Measurements from ENCODE around the gene NCAPH2. TPM values are rescaled to one million over a fixed set of nuclear protein-coding genes. Genes with fewer than 3 reads are reported as not detected.

Gene NCAPH2
- total and polyA plus RNA-seq, 3 experiments from 2014 or later = 36.5 to 165 (median 155) TPM

- Mint-ChIP-seq H3K27ac (no peak overlapping the region), H3K4me1 (peaks cover 7 to 8% (median 7%) of the 10 kb centered on the region in 3 donors), H3K36me3 (no peaks in the 10 kb centered on the region), H3K27me3 (peaks cover 4 to 11% of the 10 kb centered on the region in 2 donors), H3K4me3 (peak overlapping the region in 1 of 7 donors; percentile 44), H3K9me3 (no peaks in the 10 kb centered on the region)
- Histone ChIP-seq H3K4me1 (ENCODE audit: insufficient read depth, low read length) (no peaks in the 10 kb centered on the region), H3K27ac (ENCODE audit: low read depth, low read length) (no peak overlapping the region), H3K9me3 (ENCODE audit: low read length) (no peaks in the 10 kb centered on the region), H3K36me3 (ENCODE audit: insufficient read depth, low read length) (no peaks in the 10 kb centered on the region), H3K4me3 (ENCODE audit: low read length) (no peak overlapping the region), H3K27me3 (ENCODE audit: insufficient read depth, low read length, poor library complexity, severe bottlenecking) (no peaks in the 10 kb centered on the region)
- POLR2A ChIA-PET = no interaction called here
- DNase-seq = no peak
- CTCF ChIA-PET = interaction anchor here (0.8 to 3.3 kb wide), 2 partner anchors 13 to 142 kb away, joined by 3 to 11 read pairs; no protein-coding TSS in a partner anchor
These were observed 23.8 kb upstream of the NCAPH2 start for GRCh38 chr22:50483977-50484853.

- no peaks in the 10 kb centered on the region for H3K36me3 ChIP-seq (ENCODE audit: insufficient read depth, low read length)
- Mint-ChIP-seq H3K36me3 (no peaks in the 10 kb centered on the region), H3K9me3 (no peaks in the 10 kb centered on the region), H3K4me1 (no peaks in the 10 kb centered on the region), H3K27me3 (peaks cover 4 to 11% of the 10 kb centered on the region in 2 donors), H3K27ac (peak overlapping the region in 1 of 8 donors; percentile 30), H3K4me3 (no peak overlapping the region)
- CTCF ChIA-PET = interaction anchor here (3.3 kb wide), 1 partner anchor 12 kb away, joined by 11 read pairs; no protein-coding TSS in a partner anchor
- no peak for DNase-seq
- no peaks in the 10 kb centered on the region for H3K27me3 ChIP-seq (ENCODE audit: insufficient read depth, low read length, poor library complexity, severe bottlenecking)
- peaks cover under 1% of the 10 kb centered on the region for H3K4me1 ChIP-seq (ENCODE audit: insufficient read depth, low read length)
- H3K27ac ChIP-seq (ENCODE audit: low read depth, low read length) = no peak overlapping the region
- no peak overlapping the region for H3K4me3 ChIP-seq (ENCODE audit: low read length)
- POLR2A ChIA-PET = no interaction called here
- no peaks in the 10 kb centered on the region for H3K9me3 ChIP-seq (ENCODE audit: low read length)
These were observed 22.5 kb upstream of the NCAPH2 start for GRCh38 chr22:50485221-50486131.

- no peaks in the 10 kb centered on the region for H3K9me3 ChIP-seq (ENCODE audit: low read length)
- peaks cover 8% of the 10 kb centered on the region for H3K4me1 ChIP-seq (ENCODE audit: insufficient read depth, low read length)
- H3K27ac ChIP-seq (ENCODE audit: low read depth, low read length) = no peak within 1 kb of the TSS
- no peaks in the 10 kb centered on the region for H3K36me3 ChIP-seq (ENCODE audit: insufficient read depth, low read length)
- Mint-ChIP-seq H3K4me3 (no peak within 1 kb of the TSS), H3K36me3 (no peaks in the 10 kb centered on the region), H3K4me1 (peaks cover 5 to 7% (median 6%) of the 10 kb centered on the region in 3 donors), H3K9me3 (no peaks in the 10 kb centered on the region), H3K27me3 (peaks cover 6 to 11% of the 10 kb centered on the region in 2 donors), H3K27ac (peak within 1 kb of the TSS in 2 of 8 donors; percentile 38 to 66)
- no peaks in the 10 kb centered on the region for H3K27me3 ChIP-seq (ENCODE audit: insufficient read depth, low read length, poor library complexity, severe bottlenecking)
- ChIA-PET POLR2A (no interaction called here), CTCF (interaction anchor here (3.3 kb wide), 1 partner anchor 11 kb away, joined by 11 read pairs; no protein-coding TSS in a partner anchor)
- no peak for DNase-seq
- no peak within 1 kb of the TSS for H3K4me3 ChIP-seq (ENCODE audit: low read length)
These were observed 21.3 kb upstream of the NCAPH2 start, which contains the start of gene MIOX for GRCh38 chr22:50486561-50487289. MIOX (plus strand) TSS chr22:50486859; CDS start chr22:50486898, 39 bp downstream.

- Histone ChIP-seq H3K27me3 (ENCODE audit: insufficient read depth, low read length, poor library complexity, severe bottlenecking) (no peaks in the 10 kb centered on the region), H3K4me1 (ENCODE audit: insufficient read depth, low read length) (peaks cover 8% of the 10 kb centered on the region), H3K36me3 (ENCODE audit: insufficient read depth, low read length) (no peaks in the 10 kb centered on the region), H3K4me3 (ENCODE audit: low read length) (no peak overlapping the region), H3K9me3 (ENCODE audit: low read length) (no peaks in the 10 kb centered on the region), H3K27ac (ENCODE audit: low read depth, low read length) (no peak overlapping the region)
- H3K36me3 Mint-ChIP-seq = no peaks in the 10 kb centered on the region
- H3K4me3 Mint-ChIP-seq = no peak overlapping the region
- H3K27ac Mint-ChIP-seq = peak overlapping the region in 1 of 8 donors; percentile 38
- ChIA-PET CTCF (no interaction called here), POLR2A (no interaction called here)
- peaks cover 5 to 7% (median 6%) of the 10 kb centered on the region in 3 donors for H3K4me1 Mint-ChIP-seq
- H3K27me3 Mint-ChIP-seq = peaks cover 6 to 11% of the 10 kb centered on the region in 2 donors
- no peaks in the 10 kb centered on the region for H3K9me3 Mint-ChIP-seq
- no peak for DNase-seq
These were observed 20.6 kb upstream of the NCAPH2 start for GRCh38 chr22:50487290-50488005.

GRCh38 chr22:50488006-50488677 is 19.9 kb upstream of the NCAPH2 start:
- POLR2A ChIA-PET = no interaction called here
- no peaks in the 10 kb centered on the region for H3K36me3 ChIP-seq (ENCODE audit: insufficient read depth, low read length)
- Mint-ChIP-seq H3K27me3 (peaks cover 6 to 11% of the 10 kb centered on the region in 2 donors), H3K4me1 (peaks cover 5 to 7% (median 6%) of the 10 kb centered on the region in 3 donors), H3K4me3 (no peak overlapping the region), H3K9me3 (no peaks in the 10 kb centered on the region), H3K36me3 (no peaks in the 10 kb centered on the region), H3K27ac (no peak overlapping the region)
- CTCF ChIA-PET = no interaction called here
- no peaks in the 10 kb centered on the region for H3K9me3 ChIP-seq (ENCODE audit: low read length)
- no peaks in the 10 kb centered on the region for H3K27me3 ChIP-seq (ENCODE audit: insufficient read depth, low read length, poor library complexity, severe bottlenecking)
- no peak for DNase-seq
- H3K27ac ChIP-seq (ENCODE audit: low read depth, low read length) = no peak overlapping the region
- H3K4me3 ChIP-seq (ENCODE audit: low read length) = no peak overlapping the region
- peaks cover 8% of the 10 kb centered on the region for H3K4me1 ChIP-seq (ENCODE audit: insufficient read depth, low read length)

GRCh38 chr22:50488886-50489285 is 19.1 kb upstream of the NCAPH2 start:
- POLR2A ChIA-PET = no interaction called here
- H3K9me3 ChIP-seq (ENCODE audit: low read length) = no peaks in the 10 kb centered on the region
- no peak overlapping the region for H3K4me3 ChIP-seq (ENCODE audit: low read length)
- no peaks in the 10 kb centered on the region for H3K36me3 ChIP-seq (ENCODE audit: insufficient read depth, low read length)
- H3K27ac ChIP-seq (ENCODE audit: low read depth, low read length) = no peak overlapping the region
- H3K36me3 Mint-ChIP-seq = no peaks in the 10 kb centered on the region
- CTCF ChIA-PET = interaction anchor here (1.3 kb wide), 1 partner anchor 15 kb away, joined by 3 read pairs; no protein-coding TSS in a partner anchor
- DNase-seq = no peak
- no peaks in the 10 kb centered on the region for H3K27me3 ChIP-seq (ENCODE audit: insufficient read depth, low read length, poor library complexity, severe bottlenecking)
- no peaks in the 10 kb centered on the region for H3K9me3 Mint-ChIP-seq
- H3K4me1 Mint-ChIP-seq = peaks cover 5 to 7% (median 6%) of the 10 kb centered on the region in 3 donors
- peaks cover 8% of the 10 kb centered on the region for H3K4me1 ChIP-seq (ENCODE audit: insufficient read depth, low read length)
- peak overlapping the region in 1 of 7 donors; percentile 66 for H3K4me3 Mint-ChIP-seq
- H3K27ac Mint-ChIP-seq = no peak overlapping the region
- peaks cover 6 to 11% of the 10 kb centered on the region in 2 donors for H3K27me3 Mint-ChIP-seq
